OCI-LY3 (cell line): ENCODE measurements around the gene ANKRD55.

Experiments
- H2AFZ ChIP-seq: fragments of 200-600, 300-600 bp; shearing (Covaris generic); 2 replicates; pipeline ENCODE4 v1.6.0; 2014; ENCODE audit warnings: antibody characterized with exemption, low read depth, low read length
- H3K27ac ChIP-seq: fragments of 200-600, 300-600 bp; sonication (generic); 2 replicates; pipeline ENCODE4 v1.5.1; 2014; ENCODE audit warnings: mild to moderate bottlenecking, low read length, moderate library complexity, mixed read lengths
- H3K27me3 ChIP-seq: fragments of 200-600, 300-600 bp; sonication (generic); 2 replicates; pipeline ENCODE4 v1.6.1; 2014; ENCODE audit warnings: low read depth, low read length, mixed read lengths
- H3K36me3 ChIP-seq: fragments of 200-600, 300-600 bp; sonication (generic); replicated peaks from 2 replicates; pipeline ENCODE3; 2014; ENCODE audit warnings: low read depth, low read length, mixed read lengths
- H3K4me1 ChIP-seq: fragments of 300-600, 200-600 bp; sonication (generic); 2 replicates; pipeline ENCODE4 v1.6.1; 2014; ENCODE audit warnings: low read length, mixed read lengths
- H3K4me2 ChIP-seq: fragments of 200-600, 300-600 bp; sonication (generic); 2 replicates; pipeline ENCODE4 v1.6.1; 2014; ENCODE audit warnings: low read length, mixed read lengths
- H3K4me3 ChIP-seq: fragments of 300-600, 200-600 bp; sonication (generic); 2 replicates; pipeline ENCODE4 v1.5.1; 2014; ENCODE audit warnings: antibody characterized with exemption, mild to moderate bottlenecking, low read length, moderate library complexity
- H3K79me2 ChIP-seq: fragments of 300-600, 200-600 bp; shearing (Covaris generic); 2 replicates; pipeline ENCODE4 v1.6.1; 2014; ENCODE audit warnings: mild to moderate bottlenecking, low read length, mixed read lengths
- H3K9ac ChIP-seq: fragments of 300-600, 200-600 bp; shearing (Covaris generic); 2 replicates; pipeline ENCODE4 v1.6.0; 2014; ENCODE audit warnings: mild to moderate bottlenecking, low read length, moderate library complexity
- H3K9me3 ChIP-seq: fragments of 200-600, 300-600 bp; shearing (Covaris generic); 2 replicates; pipeline ENCODE4 v1.6.1; 2014; ENCODE audit warnings: low read length, mixed read lengths; ENCODE audit not compliant: insufficient read depth
- H4K20me1 ChIP-seq: fragments of 200-600, 300-600 bp; sonication (generic); 2 replicates; pipeline ENCODE4 v1.6.1; 2016; ENCODE audit warnings: low read length, mixed read lengths; ENCODE audit not compliant: insufficient read depth
- EZH2phosphoT487 ChIP-seq: fragments of 200-600 bp; shearing (Covaris generic); IDR thresholded peaks from 2 replicates; pipeline ENCODE4 v1.6.1; 2018; ENCODE audit warnings: antibody characterized with exemption, mixed run types, low read depth
- TF ChIP-seq, protein P1 (sequence below): fragments of 200-600, 300-600 bp; sonication (generic); IDR thresholded peaks from 2 replicates; pipeline ENCODE4 v1.5.1; 2014; ENCODE audit warnings: antibody characterized with exemption, low read length, low read depth

Gene ANKRD55

GRCh38 chr5:56257010-56257409 is 23.9 kb upstream of the ANKRD55 start:
- H3K4me3 ChIP-seq, result no peak overlapping the region
- H3K36me3 ChIP-seq, result no peaks in the 10 kb centered on the region
- no peaks in the 10 kb centered on the region for H3K9me3 ChIP-seq
- TF ChIP-seq, protein P1, sequence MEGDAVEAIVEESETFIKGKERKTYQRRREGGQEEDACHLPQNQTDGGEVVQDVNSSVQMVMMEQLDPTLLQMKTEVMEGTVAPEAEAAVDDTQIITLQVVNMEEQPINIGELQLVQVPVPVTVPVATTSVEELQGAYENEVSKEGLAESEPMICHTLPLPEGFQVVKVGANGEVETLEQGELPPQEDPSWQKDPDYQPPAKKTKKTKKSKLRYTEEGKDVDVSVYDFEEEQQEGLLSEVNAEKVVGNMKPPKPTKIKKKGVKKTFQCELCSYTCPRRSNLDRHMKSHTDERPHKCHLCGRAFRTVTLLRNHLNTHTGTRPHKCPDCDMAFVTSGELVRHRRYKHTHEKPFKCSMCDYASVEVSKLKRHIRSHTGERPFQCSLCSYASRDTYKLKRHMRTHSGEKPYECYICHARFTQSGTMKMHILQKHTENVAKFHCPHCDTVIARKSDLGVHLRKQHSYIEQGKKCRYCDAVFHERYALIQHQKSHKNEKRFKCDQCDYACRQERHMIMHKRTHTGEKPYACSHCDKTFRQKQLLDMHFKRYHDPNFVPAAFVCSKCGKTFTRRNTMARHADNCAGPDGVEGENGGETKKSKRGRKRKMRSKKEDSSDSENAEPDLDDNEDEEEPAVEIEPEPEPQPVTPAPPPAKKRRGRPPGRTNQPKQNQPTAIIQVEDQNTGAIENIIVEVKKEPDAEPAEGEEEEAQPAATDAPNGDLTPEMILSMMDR, result no peak
- no peak for TF ChIP-seq EZH2phosphoT487
- H3K27ac ChIP-seq, result no peak overlapping the region
- H4K20me1 ChIP-seq, result no peaks in the 10 kb centered on the region
- no peaks in the 10 kb centered on the region for H3K27me3 ChIP-seq
- no peaks in the 10 kb centered on the region for H3K79me2 ChIP-seq
- no peak overlapping the region for H3K4me2 ChIP-seq
- no peaks in the 10 kb centered on the region for H3K4me1 ChIP-seq
- no peak overlapping the region for H2AFZ ChIP-seq
- no peak overlapping the region for H3K9ac ChIP-seq

- Histone ChIP-seq H3K27me3 (no peaks in the 10 kb centered on the region), H4K20me1 (no peaks in the 10 kb centered on the region), H3K4me3 (no peak overlapping the region), H3K36me3 (no peaks in the 10 kb centered on the region), H3K79me2 (no peaks in the 10 kb centered on the region), H3K4me1 (no peaks in the 10 kb centered on the region), H3K27ac (no peak overlapping the region), H3K9ac (no peak overlapping the region), H3K4me2 (no peak overlapping the region), H3K9me3 (no peaks in the 10 kb centered on the region), H2AFZ (no peak overlapping the region)
- TF ChIP-seq EZH2phosphoT487, result no peak
Measured at GRCh38 chr5:56255502-56255901, 22.4 kb upstream of the ANKRD55 start.

GRCh38 chr5:56253924-56254323 is 20.8 kb upstream of the ANKRD55 start:
- H3K27me3 ChIP-seq, result no peaks in the 10 kb centered on the region
- H3K79me2 ChIP-seq, result no peaks in the 10 kb centered on the region
- H3K9me3 ChIP-seq, result no peaks in the 10 kb centered on the region
- H3K4me1 ChIP-seq, result no peaks in the 10 kb centered on the region
- TF ChIP-seq, protein P1, result no peak
- TF ChIP-seq EZH2phosphoT487, result no peak
- H3K4me2 ChIP-seq, result no peak overlapping the region
- no peak overlapping the region for H3K4me3 ChIP-seq
- no peak overlapping the region for H2AFZ ChIP-seq
- H4K20me1 ChIP-seq, result no peaks in the 10 kb centered on the region
- H3K36me3 ChIP-seq, result no peaks in the 10 kb centered on the region
- H3K9ac ChIP-seq, result no peak overlapping the region
- no peak overlapping the region for H3K27ac ChIP-seq

DNA sequence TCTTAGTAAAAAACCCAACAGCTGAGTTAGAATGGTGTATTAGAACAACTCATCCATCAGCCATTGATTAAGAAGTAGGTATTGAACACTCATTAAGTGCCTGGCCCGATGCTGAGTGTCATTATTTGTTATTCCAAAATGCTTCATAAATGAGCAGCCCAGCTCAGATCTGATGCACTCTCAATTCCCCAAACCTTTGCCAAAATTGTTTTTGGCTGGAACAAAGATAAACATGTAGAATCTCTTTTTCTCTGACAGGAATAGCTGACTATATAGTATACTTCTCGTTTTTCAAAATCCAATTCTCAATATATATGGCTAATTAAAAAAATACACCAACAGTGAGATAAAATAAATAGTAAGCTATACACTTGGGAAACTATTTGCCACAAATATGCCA is 20.0 kb upstream of the ANKRD55 start:
- Histone ChIP-seq H2AFZ (no peak overlapping the region), H3K27me3 (no peaks in the 10 kb centered on the region), H4K20me1 (no peaks in the 10 kb centered on the region), H3K9ac (no peak overlapping the region), H3K4me2 (no peak overlapping the region), H3K27ac (no peak overlapping the region), H3K4me3 (no peak overlapping the region), H3K36me3 (no peaks in the 10 kb centered on the region), H3K9me3 (no peaks in the 10 kb centered on the region), H3K79me2 (no peaks in the 10 kb centered on the region), H3K4me1 (no peaks in the 10 kb centered on the region)
- TF ChIP-seq EZH2phosphoT487, result no peak
- TF ChIP-seq, protein P1, result no peak
